GM12878 (cell line): Measurements from ENCODE around the gene MGME1. TPM values are rescaled to one million over a fixed set of nuclear protein-coding genes. Genes with fewer than 3 reads are reported as not detected.

Source experiments
- ETV6 ChIP-seq, 2 experiments: fragments of 450-650 bp in 1 of 2; IDR thresholded peaks in 1 of 2; conservative IDR thresholded peaks in 1 of 2; 2 replicates each; pipeline ENCODE4 v1.6.1; 2014; ENCODE audit warnings: antibody characterized with exemption in 1 of 2, borderline replicate concordance in 1 of 2, low read depth in 1 of 2, mild to moderate bottlenecking in 1 of 2, moderate library complexity in 1 of 2
- IKZF2 ChIP-seq, 2 experiments: fragments of 450-650 bp; IDR thresholded peaks; 2 replicates each; pipeline ENCODE4 v1.6.1; 2017; ENCODE audit warnings: mild to moderate bottlenecking in 2 of 2, moderate library complexity in 2 of 2
- LARP7 ChIP-seq: fragments of 450-650 bp; IDR thresholded peaks from 2 replicates; pipeline ENCODE4 v1.6.1; 2017; ENCODE audit warnings: mild to moderate bottlenecking
- MYC ChIP-seq: IDR thresholded peaks from 2 replicates; pipeline ENCODE4 v1.6.1; 2011; ENCODE audit warnings: mild to moderate bottlenecking, low read length, moderate library complexity, inconsistent platforms; ENCODE audit not compliant: insufficient read depth, insufficient replicate concordance, insufficient read length, severe bottlenecking
- NFIC ChIP-seq: IDR thresholded peaks from 2 replicates; pipeline ENCODE4 v1.6.1; 2012; ENCODE audit warnings: low read depth, mild to moderate bottlenecking, inconsistent platforms, low read length, moderate library complexity
- SREBF1 ChIP-seq: IDR thresholded peaks from 2 replicates; pipeline ENCODE4 v1.6.1; 2012; ENCODE audit warnings: mild to moderate bottlenecking, low read length
- SUPT20H ChIP-seq: IDR thresholded peaks from 2 replicates; pipeline ENCODE4 v1.6.1; 2011; ENCODE audit warnings: low read depth, mild to moderate bottlenecking, low read length, moderate library complexity, borderline replicate concordance; ENCODE audit not compliant: control insufficient read depth
- SUZ12 ChIP-seq: fragments of 200-600 bp; sonication (generic); IDR thresholded peaks from one replicate; pipeline ENCODE4 v1.6.1; 2018; ENCODE audit warnings: antibody characterized with exemption, mild to moderate bottlenecking; ENCODE audit not compliant: unreplicated experiment
- ZSCAN29 ChIP-seq: fragments of 450-650 bp; IDR thresholded peaks from 2 replicates; pipeline ENCODE4 v1.6.1; 2017; ENCODE audit warnings: mild to moderate bottlenecking, moderate library complexity
- polyA plus RNA-seq, 11 experiments: library from polyadenylated mRNA; depleted of rRNA in 4 of 11; unstranded in 6 of 11; stranded (reverse) in 5 of 11; fragments of >200 nt; fragmentation: Nextera tagmentation in 4 of 11; fragmentation: Illumina TruSeq in 1 of 11; extraction: Ambion mirVana in 4 of 11; extraction: Trizol in 1 of 11; gene quantifications; 1 replicate in 1 of 11; 2 replicates in 10 of 11; pipeline versions ENCODE4 v1.2.1 to v1.2.3, GENCODE V29; 2011 to 2016; ENCODE audit warnings: inconsistent platforms in 2 of 11, missing spikeins in 2 of 11, low read depth in 1 of 11
- total RNA-seq, 4 experiments: library from RNA; depleted of rRNA in 3 of 4; stranded (reverse); fragments of >200 nt in 3 of 4; fragmentation: Illumina TruSeq in 1 of 4; extraction: Trizol in 1 of 4; gene quantifications; 2 replicates each; pipeline versions ENCODE4 v1.2.1 to v1.2.3, GENCODE V29; 2013 to 2021
- TF ChIP-seq, protein P1 (sequence below): IDR thresholded peaks from 2 replicates; pipeline ENCODE4 v1.6.1; 2011; ENCODE audit warnings: low read depth, mild to moderate bottlenecking, low read length, moderate library complexity, borderline replicate concordance; ENCODE audit errors: extremely low read depth
- TF ChIP-seq, protein P2 (sequence below): fragments of 450-650 bp; IDR thresholded peaks from 2 replicates; pipeline ENCODE4 v1.6.1; 2018; ENCODE audit warnings: borderline replicate concordance, mild to moderate bottlenecking; ENCODE audit not compliant: partially characterized antibody
- TF ChIP-seq, protein P3 (sequence below): fragments of 450-650 bp; IDR thresholded peaks from 2 replicates; pipeline ENCODE4 v1.6.1; 2016; ENCODE audit warnings: mild to moderate bottlenecking

The MGME1 gene
- total and polyA plus RNA-seq, 10 of the 15 experiments (the other 5 are each of a cell fraction or from before 2014, with no cell fraction given) = 13.4 to 44.8 (median 30.6) TPM

DNA sequence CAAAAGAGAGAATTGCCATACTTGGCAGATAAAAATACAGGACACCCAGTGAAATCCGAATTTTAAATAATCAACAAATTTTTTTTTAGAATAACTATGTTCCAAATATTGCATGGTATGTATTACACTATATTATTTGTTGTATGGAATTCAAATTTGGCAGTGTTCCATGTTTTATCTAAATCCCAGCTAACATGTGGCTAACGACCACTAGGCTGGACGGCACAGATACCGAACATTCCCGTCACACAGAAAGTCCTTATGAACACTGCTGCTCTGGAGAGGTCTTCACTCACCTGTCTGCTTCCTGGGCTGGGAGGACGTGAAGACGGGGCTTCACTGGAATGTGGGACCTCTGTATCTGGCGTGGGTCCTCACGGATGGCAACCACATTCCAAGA lies 33.1 kb upstream of the MGME1 start (continued):
- TF ChIP-seq, protein P1, sequence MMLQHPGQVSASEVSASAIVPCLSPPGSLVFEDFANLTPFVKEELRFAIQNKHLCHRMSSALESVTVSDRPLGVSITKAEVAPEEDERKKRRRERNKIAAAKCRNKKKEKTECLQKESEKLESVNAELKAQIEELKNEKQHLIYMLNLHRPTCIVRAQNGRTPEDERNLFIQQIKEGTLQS = no peak
- TF ChIP-seq, protein P2, sequence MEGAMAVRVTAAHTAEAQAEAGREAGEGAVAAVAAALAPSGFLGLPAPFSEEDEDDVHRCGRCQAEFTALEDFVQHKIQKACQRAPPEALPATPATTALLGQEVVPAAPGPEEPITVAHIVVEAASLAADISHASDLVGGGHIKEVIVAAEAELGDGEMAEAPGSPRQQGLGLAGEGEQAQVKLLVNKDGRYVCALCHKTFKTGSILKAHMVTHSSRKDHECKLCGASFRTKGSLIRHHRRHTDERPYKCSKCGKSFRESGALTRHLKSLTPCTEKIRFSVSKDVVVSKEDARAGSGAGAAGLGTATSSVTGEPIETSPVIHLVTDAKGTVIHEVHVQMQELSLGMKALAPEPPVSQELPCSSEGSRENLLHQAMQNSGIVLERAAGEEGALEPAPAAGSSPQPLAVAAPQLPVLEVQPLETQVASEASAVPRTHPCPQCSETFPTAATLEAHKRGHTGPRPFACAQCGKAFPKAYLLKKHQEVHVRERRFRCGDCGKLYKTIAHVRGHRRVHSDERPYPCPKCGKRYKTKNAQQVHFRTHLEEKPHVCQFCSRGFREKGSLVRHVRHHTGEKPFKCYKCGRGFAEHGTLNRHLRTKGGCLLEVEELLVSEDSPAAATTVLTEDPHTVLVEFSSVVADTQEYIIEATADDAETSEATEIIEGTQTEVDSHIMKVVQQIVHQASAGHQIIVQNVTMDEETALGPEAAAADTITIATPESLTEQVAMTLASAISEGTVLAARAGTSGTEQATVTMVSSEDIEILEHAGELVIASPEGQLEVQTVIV = no peak
- TF ChIP-seq IKZF2 (IDR thresholded peaks at IDR 0.05) = no peak
- no peak for TF ChIP-seq ETV6 (conservative IDR thresholded peaks at IDR 0.05 in 1 of 2, IDR thresholded peaks at IDR 0.05 in 1 of 2; ENCODE audit: borderline replicate concordance in 1 of 2, low read depth in 1 of 2)
- TF ChIP-seq LARP7 = no peak
- no peak for TF ChIP-seq SUPT20H
- TF ChIP-seq, protein P3, sequence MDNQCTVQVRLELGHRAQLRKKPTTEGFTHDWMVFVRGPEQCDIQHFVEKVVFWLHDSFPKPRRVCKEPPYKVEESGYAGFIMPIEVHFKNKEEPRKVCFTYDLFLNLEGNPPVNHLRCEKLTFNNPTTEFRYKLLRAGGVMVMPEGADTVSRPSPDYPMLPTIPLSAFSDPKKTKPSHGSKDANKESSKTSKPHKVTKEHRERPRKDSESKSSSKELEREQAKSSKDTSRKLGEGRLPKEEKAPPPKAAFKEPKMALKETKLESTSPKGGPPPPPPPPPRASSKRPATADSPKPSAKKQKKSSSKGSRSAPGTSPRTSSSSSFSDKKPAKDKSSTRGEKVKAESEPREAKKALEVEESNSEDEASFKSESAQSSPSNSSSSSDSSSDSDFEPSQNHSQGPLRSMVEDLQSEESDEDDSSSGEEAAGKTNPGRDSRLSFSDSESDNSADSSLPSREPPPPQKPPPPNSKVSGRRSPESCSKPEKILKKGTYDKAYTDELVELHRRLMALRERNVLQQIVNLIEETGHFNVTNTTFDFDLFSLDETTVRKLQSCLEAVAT = no peak
- no peak for TF ChIP-seq SREBF1
- no peak for TF ChIP-seq MYC
- TF ChIP-seq SUZ12 = no peak
- no peak for TF ChIP-seq ZSCAN29
- no peak for TF ChIP-seq NFIC
